ENCODE results near the gene SLC12A8. TPM values are rescaled to one million over a fixed set of nuclear protein-coding genes. Genes with fewer than 3 reads are reported as not detected.

SLC12A8 gene
- total and polyA plus RNA-seq, 3 donors from 2014 or later = 10.3 to 21.0 (median 12.3) TPM

GRCh38 chr3:125069968-125070745 is 142.4 kb downstream of the SLC12A8 start:
- no peak for DNase-seq
- Histone ChIP-seq H3K4me3 (no peak overlapping the region), H3K9me3 (no peaks in the 10 kb centered on the region), H3K27me3 (no peaks in the 10 kb centered on the region), H3K36me3 (ENCODE audit: low read depth, missing control alignments) (no peaks in the 10 kb centered on the region), H3K4me1 (no peaks in the 10 kb centered on the region), H3K27ac (no peak overlapping the region)
- intact Hi-C loops (cut with DNase I; ENCODE audit: low total_unique reads) = no loop called here
- WGBS, 2 donors = 91 to 97% methylated on average over 7 of the region's 7 CpGs
- no peak for TF ChIP-seq POLR2A (IDR thresholded peaks at IDR 0.05)
- no peak for TF ChIP-seq CTCF (IDR thresholded peaks at IDR 0.05)

DNA sequence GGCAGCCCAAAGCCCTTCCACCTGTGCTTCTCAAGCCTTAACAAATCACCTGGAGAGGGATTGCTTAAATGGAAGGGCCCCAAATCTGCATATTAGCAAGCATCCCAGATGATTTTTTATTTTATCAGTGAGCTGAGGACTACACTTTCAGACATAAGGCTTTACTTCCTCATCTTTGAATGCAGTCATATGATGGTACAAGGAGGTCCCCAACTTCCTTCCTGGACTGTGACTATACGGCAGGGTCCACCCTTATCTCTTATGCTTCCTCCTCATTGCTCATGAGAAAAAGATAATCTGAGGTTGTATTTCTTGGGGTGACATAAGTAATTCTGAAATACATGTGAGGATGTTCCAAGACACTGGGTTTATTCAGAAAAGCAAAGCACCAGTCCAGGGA is 143.1 kb downstream of the SLC12A8 start:
- no peaks in the 10 kb centered on the region for H3K4me1 ChIP-seq
- no peaks in the 10 kb centered on the region for H3K36me3 ChIP-seq (ENCODE audit: low read depth, missing control alignments)
- H3K4me3 ChIP-seq = no peak overlapping the region
- no peak for TF ChIP-seq POLR2A (IDR thresholded peaks at IDR 0.05)
- no peak for TF ChIP-seq CTCF (IDR thresholded peaks at IDR 0.05)
- intact Hi-C loops (cut with DNase I; ENCODE audit: low total_unique reads) = no loop called here
- no peak overlapping the region for H3K27ac ChIP-seq
- DNase-seq = no peak
- H3K9me3 ChIP-seq = no peaks in the 10 kb centered on the region
- WGBS, 2 donors = 69 to 82% methylated on average over 1 of the region's 1 CpG
- no peaks in the 10 kb centered on the region for H3K27me3 ChIP-seq

DNA sequence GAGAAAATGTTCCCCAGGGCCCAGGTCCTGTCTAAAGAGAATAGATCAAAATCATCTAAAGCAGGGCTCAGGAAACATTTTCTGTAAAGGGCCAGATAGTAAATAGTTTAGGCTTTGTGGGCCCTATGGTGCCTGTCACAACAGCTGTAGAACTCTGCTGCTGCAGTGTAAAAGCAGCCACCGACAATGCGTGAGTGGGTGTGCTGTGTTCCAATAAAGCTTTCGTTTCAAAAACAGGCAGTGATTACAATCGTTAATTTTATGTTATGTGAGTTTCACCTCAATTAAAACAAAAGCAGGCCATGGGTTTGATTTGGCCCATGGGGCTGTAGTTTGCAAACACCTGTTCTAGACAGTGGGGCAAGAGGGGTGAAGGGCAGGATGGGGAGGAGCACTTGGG is 144.3 kb downstream of the SLC12A8 start:
- no peaks in the 10 kb centered on the region for H3K27me3 ChIP-seq
- whole genome bisulfite sequencing, 2 donors = 83 to 86% methylated on average over 4 of the region's 4 CpGs
- H3K36me3 ChIP-seq (ENCODE audit: low read depth, missing control alignments) = no peaks in the 10 kb centered on the region
- TF ChIP-seq CTCF (IDR thresholded peaks at IDR 0.05) (no peak), POLR2A (IDR thresholded peaks at IDR 0.05) (no peak)
- DNase-seq = no peak
- intact Hi-C loops (cut with DNase I; ENCODE audit: low total_unique reads) = no loop called here
- no peak overlapping the region for H3K27ac ChIP-seq
- peaks cover 4% of the 10 kb centered on the region for H3K4me1 ChIP-seq
- no peak overlapping the region for H3K4me3 ChIP-seq
- H3K9me3 ChIP-seq = no peaks in the 10 kb centered on the region

- Histone ChIP-seq H3K36me3 (ENCODE audit: low read depth, missing control alignments) (no peaks in the 10 kb centered on the region), H3K9me3 (no peaks in the 10 kb centered on the region), H3K27me3 (no peaks in the 10 kb centered on the region), H3K4me1 (peaks cover 14% of the 10 kb centered on the region), H3K27ac (no peak overlapping the region), H3K4me3 (no peak overlapping the region)
- intact Hi-C loops (cut with DNase I; ENCODE audit: low total_unique reads) = no loop called here
- TF ChIP-seq POLR2A (IDR thresholded peaks at IDR 0.05) (no peak), CTCF (IDR thresholded peaks at IDR 0.05) (no peak)
- WGBS, 2 donors = 79 to 81% methylated on average over 3 of the region's 3 CpGs
- no peak for DNase-seq
These were observed 145.3 kb downstream of the SLC12A8 start for GRCh38 chr3:125067225-125067624.
